MCF 10A (cell line): ENCODE data around the gene MUC7. TPM values are rescaled to one million over a fixed set of nuclear protein-coding genes. Genes with fewer than 3 reads are reported as not detected.

Experiments used
- BruUV-seq: library from RNA; stranded (reverse); fragments of 400-500 nt; replicated peaks from 2 replicates; lab custom pipeline; 2021; lab: Mats Ljungman, UMichigan
- CTCF ChIA-PET: fragments of 300-600 bp; sonication (Branson Sonifier 250); formaldehyde crosslinking; extraction: SDS; loops from one replicate; lab custom pipeline; 2021; ENCODE audit warnings: antibody characterized with exemption, inconsistent platforms; lab: Yijun Ruan, JAX
- POLR2A ChIA-PET: fragments of 300-600, 350-650 bp; sonication (Branson Sonifier 250); formaldehyde crosslinking; extraction: SDS; loops from one replicate; lab custom pipeline; 2020; ENCODE audit warnings: antibody characterized with exemption, inconsistent platforms; lab: Yijun Ruan, JAX
- DNase-seq: peaks from one replicate; pipeline ENCODE4 v3.0.0-alpha.2; 2018; ENCODE audit not compliant: unreplicated experiment
- H3K27ac Mint-ChIP-seq: one replicate; pipeline ENCODE4 v1.8.0; 2022; ENCODE audit warnings: mild to moderate bottlenecking, low read depth, mixed read lengths; ENCODE audit not compliant: unreplicated experiment
- H3K27me3 Mint-ChIP-seq: one replicate; pipeline ENCODE4 v1.8.0; 2022; ENCODE audit warnings: mixed read lengths; ENCODE audit not compliant: insufficient read depth, unreplicated experiment
- H3K36me3 Mint-ChIP-seq: one replicate; pipeline ENCODE4 v1.8.0; 2022; ENCODE audit warnings: mild to moderate bottlenecking, moderate library complexity, mixed read lengths; ENCODE audit not compliant: insufficient read depth, unreplicated experiment
- H3K4me1 Mint-ChIP-seq: one replicate; pipeline ENCODE4 v1.8.0; 2022; ENCODE audit warnings: mixed read lengths; ENCODE audit not compliant: insufficient read depth, unreplicated experiment
- H3K4me3 Mint-ChIP-seq: one replicate; pipeline ENCODE4 v1.8.0; 2022; ENCODE audit warnings: mild to moderate bottlenecking, moderate library complexity, mixed read lengths; ENCODE audit not compliant: unreplicated experiment
- H3K9me3 Mint-ChIP-seq: one replicate; pipeline ENCODE4 v1.8.0; 2022; ENCODE audit warnings: mixed read lengths; ENCODE audit not compliant: unreplicated experiment
- intact Hi-C: fragments of 100-400 bp; cut with micrococcal nuclease; formaldehyde crosslinking; loops from 2 replicates; pipeline ENCODE4 v1.14.1; 2022
- total RNA-seq: library from RNA; stranded (reverse); gene quantifications from 2 replicates; pipeline ENCODE4 v1.2.3, GENCODE V29; 2022
- TF ChIP-seq, protein P1 (sequence below): fragments of 200-600 bp; IDR thresholded peaks from one replicate; pipeline ENCODE4 v1.8.0; 2022; ENCODE audit warnings: antibody characterized with exemption, mild to moderate bottlenecking; ENCODE audit not compliant: unreplicated experiment

The MUC7 gene
- total RNA-seq, 1 experiment from 2014 or later = not detected

DNA sequence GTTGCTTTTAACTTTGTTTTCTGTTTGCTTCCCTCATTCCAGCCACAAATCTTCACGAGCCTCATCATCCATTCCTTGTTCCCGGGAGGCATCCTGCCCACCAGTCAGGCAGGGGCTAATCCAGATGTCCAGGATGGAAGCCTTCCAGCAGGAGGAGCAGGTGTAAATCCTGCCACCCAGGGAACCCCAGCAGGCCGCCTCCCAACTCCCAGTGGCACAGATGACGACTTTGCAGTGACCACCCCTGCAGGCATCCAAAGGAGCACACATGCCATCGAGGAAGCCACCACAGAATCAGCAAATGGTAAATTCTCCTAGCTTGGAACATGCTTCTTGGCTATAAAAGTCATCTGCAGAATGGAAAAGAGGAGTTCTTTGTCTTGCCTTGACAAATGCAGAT lies 59.0 kb downstream of the MUC7 start:
- no peaks in the 10 kb centered on the region for H3K4me1 Mint-ChIP-seq

DNA sequence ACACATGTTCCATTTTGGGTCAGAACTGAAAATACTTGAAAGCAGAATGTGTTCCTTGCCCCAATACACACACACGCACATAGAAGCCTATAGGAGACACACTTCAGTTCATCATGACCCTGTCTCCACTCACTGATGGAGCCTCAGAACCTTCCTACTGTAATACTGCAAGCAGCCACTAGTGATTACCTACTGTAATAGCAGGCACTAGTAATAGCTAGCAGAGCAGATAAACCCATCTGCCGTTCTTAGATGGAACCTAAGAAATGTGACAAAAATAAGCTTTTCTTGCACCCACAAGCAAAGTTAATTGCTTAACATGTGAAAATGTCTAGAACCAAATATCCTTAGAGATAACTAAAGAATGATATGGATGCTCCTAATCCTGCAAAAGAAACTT lies 60.0 kb downstream of the MUC7 start:
- intact Hi-C loops = no loop called here
- TF ChIP-seq, protein P1, sequence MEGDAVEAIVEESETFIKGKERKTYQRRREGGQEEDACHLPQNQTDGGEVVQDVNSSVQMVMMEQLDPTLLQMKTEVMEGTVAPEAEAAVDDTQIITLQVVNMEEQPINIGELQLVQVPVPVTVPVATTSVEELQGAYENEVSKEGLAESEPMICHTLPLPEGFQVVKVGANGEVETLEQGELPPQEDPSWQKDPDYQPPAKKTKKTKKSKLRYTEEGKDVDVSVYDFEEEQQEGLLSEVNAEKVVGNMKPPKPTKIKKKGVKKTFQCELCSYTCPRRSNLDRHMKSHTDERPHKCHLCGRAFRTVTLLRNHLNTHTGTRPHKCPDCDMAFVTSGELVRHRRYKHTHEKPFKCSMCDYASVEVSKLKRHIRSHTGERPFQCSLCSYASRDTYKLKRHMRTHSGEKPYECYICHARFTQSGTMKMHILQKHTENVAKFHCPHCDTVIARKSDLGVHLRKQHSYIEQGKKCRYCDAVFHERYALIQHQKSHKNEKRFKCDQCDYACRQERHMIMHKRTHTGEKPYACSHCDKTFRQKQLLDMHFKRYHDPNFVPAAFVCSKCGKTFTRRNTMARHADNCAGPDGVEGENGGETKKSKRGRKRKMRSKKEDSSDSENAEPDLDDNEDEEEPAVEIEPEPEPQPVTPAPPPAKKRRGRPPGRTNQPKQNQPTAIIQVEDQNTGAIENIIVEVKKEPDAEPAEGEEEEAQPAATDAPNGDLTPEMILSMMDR = no peak
- CTCF ChIA-PET = interaction anchor here (0.6 to 1.0 kb wide), 2 partner anchors 8 to 27 kb away, joined by 3 to 4 read pairs; no protein-coding TSS in a partner anchor
- no TSS peak for BruUV-seq
- Mint-ChIP-seq H3K27ac (no peak overlapping the region), H3K27me3 (no peaks in the 10 kb centered on the region), H3K9me3 (no peaks in the 10 kb centered on the region), H3K4me1 (no peaks in the 10 kb centered on the region), H3K4me3 (no peak overlapping the region), H3K36me3 (no peaks in the 10 kb centered on the region)
- POLR2A ChIA-PET = no interaction called here
- no peak for DNase-seq

More for the DNA sequence above, 59.0 kb downstream of the MUC7 start:
- H3K36me3 Mint-ChIP-seq = no peaks in the 10 kb centered on the region
- no peak overlapping the region for H3K4me3 Mint-ChIP-seq
- no peaks in the 10 kb centered on the region for H3K27me3 Mint-ChIP-seq
- TF ChIP-seq, protein P1 = no peak
- intact Hi-C loops = no loop called here
- ChIA-PET POLR2A (no interaction called here), CTCF (interaction anchor here (0.6 to 1.0 kb wide), 3 partner anchors 28 to 1202 kb away, joined by 3 read pairs; no protein-coding TSS in a partner anchor)
- H3K27ac Mint-ChIP-seq = no peak overlapping the region
- no TSS peak for BruUV-seq
- no peak for DNase-seq
- no peaks in the 10 kb centered on the region for H3K9me3 Mint-ChIP-seq

Other genes starting within 250 kb of the MUC7 start
- gene FDCSP, start 246.1 kb upstream of the MUC7 start, total RNA-seq = not detected in 2 replicates
- not detected in 2 replicates for gene CSN3, start 229.6 kb upstream of the MUC7 start, total RNA-seq
- gene CABS1, start 137.2 kb upstream of the MUC7 start, total RNA-seq = not detected in 2 replicates
- not detected in 2 replicates for gene SMR3A, start 111.4 kb upstream of the MUC7 start, total RNA-seq
- gene SMR3B, start 89.1 kb upstream of the MUC7 start, total RNA-seq = not detected in 2 replicates
- not detected in 2 replicates for gene OPRPN, start 74.3 kb upstream of the MUC7 start, total RNA-seq
- gene AMTN, start 46.4 kb downstream of the MUC7 start, total RNA-seq = not detected in 2 replicates
- gene AMBN, start 120.1 kb downstream of the MUC7 start, total RNA-seq = not detected in 2 replicates
- gene ENAM, start 156.5 kb downstream of the MUC7 start, total RNA-seq = not detected in 2 replicates
- gene JCHAIN, start 194.3 kb downstream of the MUC7 start, total RNA-seq = not detected in 2 replicates
- gene UTP3, start 216.3 kb downstream of the MUC7 start, total RNA-seq = 45.4 and 47.5 TPM in 2 replicates
- gene RUFY3, start 249.8 kb downstream of the MUC7 start, total RNA-seq = 42.7 and 48.7 TPM in 2 replicates